A549 (cell line): ENCODE measurements around the gene WASF3. TPM values are rescaled to one million over a fixed set of nuclear protein-coding genes. Genes with fewer than 3 reads are reported as not detected.

ENCODE experiments used
- ATAC-seq, 2 experiments: fragments of 200-7000 bp in 1 of 2; fragments of >200 bp in 1 of 2; cut with Nextera tagmentation in 1 of 2; cut with Tn5 transposase in 1 of 2; 3 replicates each; pipeline versions ENCODE4 v1.8.0 to v1.9.1; 2018 to 2020; ENCODE audit warnings: mild to moderate bottlenecking in 1 of 2, moderate library complexity in 1 of 2
- CTCF ChIA-PET: fragments of 300-600 bp; sonication (Branson Sonifier 250); formaldehyde crosslinking; extraction: SDS; loops from one replicate; lab custom pipeline; 2021; ENCODE audit warnings: antibody characterized with exemption, inconsistent platforms; lab: Yijun Ruan, JAX
- POLR2A ChIA-PET: fragments of 350-600 bp; formaldehyde crosslinking; extraction: SDS; loops from one replicate; lab custom pipeline; 2021; ENCODE audit warnings: antibody characterized with exemption, inconsistent platforms; lab: Yijun Ruan, JAX
- DNase-seq, 2 experiments: peaks; one replicate each; pipeline versions ENCODE4 v3.0.0 to v3.0.0-alpha.2; 2011 to 2016; ENCODE audit warnings: low read depth in 1 of 2, low spot score in 1 of 2
- FAIRE-seq: peaks from 2 replicates; lab custom pipeline; 2011; peaks lifted over from hg19 to GRCh38; lab: Jason Lieb, UNC
- H3K27ac ChIP-seq, 2 experiments: fragments of >200 bp; sonication (Bioruptor Twin); formaldehyde crosslinking; 3 replicates each; pipeline ENCODE4 v1.5.1; 2016 to 2017
- H3K4me1 ChIP-seq: fragments of >200 bp; sonication (Bioruptor Twin); formaldehyde crosslinking; 3 replicates; pipeline ENCODE4 v1.6.1; 2016
- H3K4me2 ChIP-seq: fragments of >200 bp; sonication (Bioruptor Twin); formaldehyde crosslinking; 3 replicates; pipeline ENCODE4 v1.6.1; 2016
- H3K4me3 ChIP-seq: fragments of >200 bp; sonication (Bioruptor Twin); formaldehyde crosslinking; 3 replicates; pipeline ENCODE4 v1.5.1; 2016
- H3K9me3 ChIP-seq: fragments of >200 bp; sonication (Bioruptor Twin); formaldehyde crosslinking; 3 replicates; pipeline ENCODE4 v1.6.1; 2016
- BHLHE40 ChIP-seq: IDR thresholded peaks from 2 replicates; pipeline ENCODE4 v1.6.1; 2012; ENCODE audit warnings: low read depth, low read length, inconsistent platforms
- CBX2 ChIP-seq: fragments of 200-600 bp; sonication (generic); IDR thresholded peaks from 2 replicates; pipeline ENCODE4 v1.6.1; 2016; ENCODE audit warnings: low read depth, mild to moderate bottlenecking, borderline replicate concordance
- CBX8 ChIP-seq: fragments of 200-600 bp; sonication (generic); IDR thresholded peaks from 2 replicates; pipeline ENCODE4 v1.6.1; 2016
- CHD2 ChIP-seq: fragments of 150-350 bp; IDR thresholded peaks from 2 replicates; pipeline ENCODE4 v1.6.1; 2014; ENCODE audit warnings: low read length; ENCODE audit not compliant: partially characterized antibody
- CHD4 ChIP-seq: fragments of 200-600 bp; sonication (generic); IDR thresholded peaks from 2 replicates; pipeline ENCODE4 v1.6.1; 2016; ENCODE audit warnings: antibody characterized with exemption, mild to moderate bottlenecking, borderline replicate concordance
- EP300 ChIP-seq, 2 experiments: fragments of >200 bp; sonication (Bioruptor Twin); formaldehyde crosslinking; IDR thresholded peaks; 2 replicates in 1 of 2; 3 replicates in 1 of 2; pipeline ENCODE4 v1.6.1; 2016 to 2017
- ESRRA ChIP-seq: fragments of 150-350 bp; IDR thresholded peaks from 2 replicates; pipeline ENCODE4 v1.6.1; 2014; ENCODE audit warnings: mild to moderate bottlenecking, low read length, borderline replicate concordance
- FOSL2 ChIP-seq, 2 experiments: fragments of 450-650 bp in 1 of 2; fragments of >200 bp in 1 of 2; sonication (Bioruptor Twin) in 1 of 2; formaldehyde crosslinking; IDR thresholded peaks; 2 replicates each; pipeline versions ENCODE4 v1.5.0 to v1.6.1; 2016 to 2020; ENCODE audit warnings: mild to moderate bottlenecking in 1 of 2, moderate library complexity in 1 of 2
- FOXS1 ChIP-seq: fragments of 250-450 bp; sonication (Bioruptor Pico); IDR thresholded peaks from 2 replicates; pipeline ENCODE4 v1.5.0; 2020; ENCODE audit warnings: mild to moderate bottlenecking, moderate library complexity
- HOXA7 ChIP-seq: fragments of 250-450 bp; sonication (Bioruptor Pico); IDR thresholded peaks from 2 replicates; pipeline ENCODE4 v1.5.0; 2020; ENCODE audit warnings: mild to moderate bottlenecking, moderate library complexity
- HOXB13 ChIP-seq: fragments of 250-450 bp; sonication (Bioruptor Pico); IDR thresholded peaks from 2 replicates; pipeline ENCODE4 v1.5.0; 2020; ENCODE audit warnings: low read depth, mild to moderate bottlenecking, moderate library complexity
- KDM5A ChIP-seq: fragments of 200-600 bp; sonication (generic); IDR thresholded peaks from 2 replicates; pipeline ENCODE4 v1.6.1; 2016; ENCODE audit warnings: antibody characterized with exemption, mild to moderate bottlenecking
- MAFK ChIP-seq: fragments of 450-650 bp; IDR thresholded peaks from 2 replicates; pipeline ENCODE4 v1.6.1; 2014; ENCODE audit not compliant: partially characterized antibody
- MYC ChIP-seq: IDR thresholded peaks from 2 replicates; pipeline ENCODE4 v1.6.1; 2012; ENCODE audit warnings: mild to moderate bottlenecking, inconsistent platforms, low read length, improper control_type of control experiment, borderline replicate concordance
- POLR2A ChIP-seq: IDR thresholded peaks from 2 replicates; pipeline ENCODE4 v1.6.1; 2012; ENCODE audit warnings: mild to moderate bottlenecking, low read length
- POLR2AphosphoS2 ChIP-seq: conservative IDR thresholded peaks from 2 replicates; pipeline ENCODE4 v1.6.1; 2012; ENCODE audit warnings: low read length, improper control_type of control experiment, inconsistent platforms
- RARB ChIP-seq: fragments of 250-450 bp; sonication (Bioruptor Pico); IDR thresholded peaks from 2 replicates; pipeline ENCODE4 v1.8.0; 2021; ENCODE audit warnings: mild to moderate bottlenecking, moderate library complexity
- RCOR1 ChIP-seq: fragments of 150-350 bp; IDR thresholded peaks from 2 replicates; pipeline ENCODE4 v1.6.1; 2014; ENCODE audit warnings: antibody characterized with exemption, low read length, low read depth
- RNF2 ChIP-seq: fragments of 200-600 bp; sonication (generic); IDR thresholded peaks from 2 replicates; pipeline ENCODE4 v1.6.1; 2016; ENCODE audit warnings: low read depth, mild to moderate bottlenecking, antibody characterized with exemption, moderate library complexity, borderline replicate concordance
- SREBF2 ChIP-seq: fragments of 450-650 bp; IDR thresholded peaks from 2 replicates; pipeline ENCODE4 v1.6.1; 2014; ENCODE audit warnings: mild to moderate bottlenecking, moderate library complexity
- TP53 ChIP-seq: fragments of 250-450 bp; sonication (Bioruptor Pico); IDR thresholded peaks from 2 replicates; pipeline ENCODE4 v1.5.0; 2021; ENCODE audit warnings: mild to moderate bottlenecking, moderate library complexity
- ZC3H11A ChIP-seq: fragments of 450-650 bp; IDR thresholded peaks from 2 replicates; pipeline ENCODE4 v1.6.1; 2014; ENCODE audit warnings: antibody characterized with exemption, mild to moderate bottlenecking
- WGBS: methylation state at CpG from one replicate; pipeline ENCODE4 v1.1.6; 2017; ENCODE audit errors: missing lambda C conversion rate; 5-methylcytosine and 5-hydroxymethylcytosine counted together
- polyA plus RNA-seq, 4 experiments: library from polyadenylated mRNA; depleted of rRNA in 3 of 4; stranded (reverse); fragments of >200 nt; fragmentation: RNase III in 1 of 4; extraction: RNeasy Plus Mini Kit Qiagen cat#74134 plus additional on column Dnase treatment in 1 of 4; gene quantifications; 2 replicates in 3 of 4; 3 replicates in 1 of 4; pipeline ENCODE4 v1.2.3, GENCODE V29; 2011 to 2017
- TF ChIP-seq, protein P1 (sequence below): fragments of 200-600 bp; sonication (generic); IDR thresholded peaks from 2 replicates; pipeline ENCODE4 v1.6.1; 2016; ENCODE audit warnings: antibody characterized with exemption, mild to moderate bottlenecking, moderate library complexity
- TF ChIP-seq, protein P2 (sequence below): fragments of 450-650 bp; IDR thresholded peaks from 2 replicates; pipeline ENCODE4 v1.6.1; 2014; ENCODE audit warnings: antibody characterized with exemption
- TF ChIP-seq, protein P3 (sequence below): fragments of >200 bp; sonication (Bioruptor Twin); formaldehyde crosslinking; IDR thresholded peaks from 3 replicates; pipeline ENCODE4 v1.5.1; 2016

WASF3 gene
- polyA plus RNA-seq, 2 of the 4 experiments (the other 2 are of a cell fraction): 0.09 to 0.56 TPM

DNA sequence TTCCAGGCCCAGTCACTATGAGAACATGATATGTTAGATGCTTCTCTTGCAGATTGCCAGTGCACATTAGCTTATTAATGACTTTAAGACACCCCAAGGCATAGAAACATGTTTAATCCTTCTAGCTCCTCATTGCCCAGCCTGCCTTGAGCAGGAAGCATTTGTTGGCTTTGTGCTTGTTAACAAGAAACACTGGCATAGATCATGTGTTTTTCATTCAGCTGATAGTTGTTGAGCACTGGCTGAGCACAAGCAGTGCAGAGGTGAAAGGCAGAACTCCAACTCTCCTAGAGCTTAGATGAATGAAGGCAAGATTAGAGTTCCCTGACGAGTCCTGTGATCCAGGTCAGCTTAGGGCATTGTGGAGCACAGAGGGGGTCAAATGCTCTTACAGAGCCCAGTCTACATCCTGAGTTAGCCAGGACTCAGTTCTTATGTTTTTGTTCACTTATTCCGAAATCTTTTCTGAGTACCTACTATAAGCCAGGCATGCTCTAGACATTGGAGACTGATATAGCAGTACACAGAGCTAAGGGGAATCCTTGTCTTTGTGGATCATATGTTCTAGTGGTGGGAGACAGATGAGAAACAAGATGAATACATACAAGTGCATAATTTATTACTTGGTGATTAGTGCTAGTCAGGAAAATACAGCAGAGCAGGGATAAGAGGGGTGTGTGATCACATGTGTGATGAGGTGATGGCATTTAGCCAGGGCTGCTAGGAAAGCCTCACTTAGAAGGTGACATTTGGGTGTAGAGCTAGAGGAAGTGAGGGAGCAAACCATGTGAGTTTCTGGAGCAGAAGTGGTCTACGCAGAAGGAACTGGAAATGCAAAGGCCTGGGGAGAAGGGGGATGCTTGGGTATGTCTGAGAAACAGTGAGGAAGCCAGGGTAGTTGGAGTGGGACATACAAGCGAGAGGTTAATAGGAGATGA is 101.2 kb downstream of the WASF3 start:
- Histone ChIP-seq H3K4me3 (no peak overlapping the region), H3K4me1 (no peaks in the 10 kb centered on the region), H3K4me2 (no peak overlapping the region), H3K9me3 (no peaks in the 10 kb centered on the region), H3K27ac (no peak overlapping the region)
- WGBS: 23% methylated on average over 4 of the region's 4 CpGs
- TF ChIP-seq HOXB13 (no peak), CBX8 (no peak), ZC3H11A (no peak), MAFK (no peak), SREBF2 (no peak), CHD2 (no peak), RNF2 (no peak), RARB (no peak), KDM5A (no peak), MYC (no peak), RCOR1 (no peak), FOXS1 (CRISPR knock-in tag) (no peak), BHLHE40 (no peak)
- TF ChIP-seq, protein P1, sequence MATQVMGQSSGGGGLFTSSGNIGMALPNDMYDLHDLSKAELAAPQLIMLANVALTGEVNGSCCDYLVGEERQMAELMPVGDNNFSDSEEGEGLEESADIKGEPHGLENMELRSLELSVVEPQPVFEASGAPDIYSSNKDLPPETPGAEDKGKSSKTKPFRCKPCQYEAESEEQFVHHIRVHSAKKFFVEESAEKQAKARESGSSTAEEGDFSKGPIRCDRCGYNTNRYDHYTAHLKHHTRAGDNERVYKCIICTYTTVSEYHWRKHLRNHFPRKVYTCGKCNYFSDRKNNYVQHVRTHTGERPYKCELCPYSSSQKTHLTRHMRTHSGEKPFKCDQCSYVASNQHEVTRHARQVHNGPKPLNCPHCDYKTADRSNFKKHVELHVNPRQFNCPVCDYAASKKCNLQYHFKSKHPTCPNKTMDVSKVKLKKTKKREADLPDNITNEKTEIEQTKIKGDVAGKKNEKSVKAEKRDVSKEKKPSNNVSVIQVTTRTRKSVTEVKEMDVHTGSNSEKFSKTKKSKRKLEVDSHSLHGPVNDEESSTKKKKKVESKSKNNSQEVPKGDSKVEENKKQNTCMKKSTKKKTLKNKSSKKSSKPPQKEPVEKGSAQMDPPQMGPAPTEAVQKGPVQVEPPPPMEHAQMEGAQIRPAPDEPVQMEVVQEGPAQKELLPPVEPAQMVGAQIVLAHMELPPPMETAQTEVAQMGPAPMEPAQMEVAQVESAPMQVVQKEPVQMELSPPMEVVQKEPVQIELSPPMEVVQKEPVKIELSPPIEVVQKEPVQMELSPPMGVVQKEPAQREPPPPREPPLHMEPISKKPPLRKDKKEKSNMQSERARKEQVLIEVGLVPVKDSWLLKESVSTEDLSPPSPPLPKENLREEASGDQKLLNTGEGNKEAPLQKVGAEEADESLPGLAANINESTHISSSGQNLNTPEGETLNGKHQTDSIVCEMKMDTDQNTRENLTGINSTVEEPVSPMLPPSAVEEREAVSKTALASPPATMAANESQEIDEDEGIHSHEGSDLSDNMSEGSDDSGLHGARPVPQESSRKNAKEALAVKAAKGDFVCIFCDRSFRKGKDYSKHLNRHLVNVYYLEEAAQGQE: no peak
- TF ChIP-seq, protein P2, sequence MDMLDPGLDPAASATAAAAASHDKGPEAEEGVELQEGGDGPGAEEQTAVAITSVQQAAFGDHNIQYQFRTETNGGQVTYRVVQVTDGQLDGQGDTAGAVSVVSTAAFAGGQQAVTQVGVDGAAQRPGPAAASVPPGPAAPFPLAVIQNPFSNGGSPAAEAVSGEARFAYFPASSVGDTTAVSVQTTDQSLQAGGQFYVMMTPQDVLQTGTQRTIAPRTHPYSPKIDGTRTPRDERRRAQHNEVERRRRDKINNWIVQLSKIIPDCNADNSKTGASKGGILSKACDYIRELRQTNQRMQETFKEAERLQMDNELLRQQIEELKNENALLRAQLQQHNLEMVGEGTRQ: no peak
- DNase-seq (no peak), ATAC-seq (no peak), FAIRE-seq (no peak)
- ChIA-PET POLR2A (no interaction called here), CTCF (interaction anchor here (1.0 to 1.5 kb wide), 3 partner anchors 874 to 1283 kb away, joined by 3 read pairs; no protein-coding TSS in a partner anchor)

DNA sequence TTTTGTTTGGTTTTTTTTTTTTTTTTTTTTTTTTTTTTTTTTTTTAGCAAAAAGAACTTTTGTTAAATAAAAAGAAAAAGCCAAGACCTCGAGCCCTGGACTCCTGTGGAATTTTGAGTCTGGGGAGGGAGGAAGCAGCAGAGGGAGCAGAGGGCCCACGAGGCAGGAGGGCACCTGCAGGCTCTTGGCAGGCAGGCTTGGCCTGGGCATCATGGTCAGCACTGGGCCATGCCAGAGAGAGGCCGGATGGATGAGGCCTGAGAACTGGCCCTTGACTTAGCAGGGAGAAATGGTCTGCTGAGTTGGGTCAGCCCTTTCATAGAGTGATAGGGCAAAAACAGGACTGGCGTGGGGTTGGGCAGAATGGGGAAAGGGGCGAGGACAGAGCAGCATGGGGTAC is 102.7 kb downstream of the WASF3 start:
- TF ChIP-seq KDM5A (no peak), HOXA7 (no peak), POLR2A (no peak), CBX2 (no peak), POLR2AphosphoS2 (no peak), ESRRA (no peak), EP300 (IDR thresholded peaks at IDR 0.05) (no peak), CHD4 (no peak), FOSL2 (IDR thresholded peaks at IDR 0.05) (no peak), FOSL2 (CRISPR knock-in tag; IDR thresholded peaks at IDR 0.05) (no peak), TP53 (CRISPR knock-in tag) (no peak)
- TF ChIP-seq, protein P3, sequence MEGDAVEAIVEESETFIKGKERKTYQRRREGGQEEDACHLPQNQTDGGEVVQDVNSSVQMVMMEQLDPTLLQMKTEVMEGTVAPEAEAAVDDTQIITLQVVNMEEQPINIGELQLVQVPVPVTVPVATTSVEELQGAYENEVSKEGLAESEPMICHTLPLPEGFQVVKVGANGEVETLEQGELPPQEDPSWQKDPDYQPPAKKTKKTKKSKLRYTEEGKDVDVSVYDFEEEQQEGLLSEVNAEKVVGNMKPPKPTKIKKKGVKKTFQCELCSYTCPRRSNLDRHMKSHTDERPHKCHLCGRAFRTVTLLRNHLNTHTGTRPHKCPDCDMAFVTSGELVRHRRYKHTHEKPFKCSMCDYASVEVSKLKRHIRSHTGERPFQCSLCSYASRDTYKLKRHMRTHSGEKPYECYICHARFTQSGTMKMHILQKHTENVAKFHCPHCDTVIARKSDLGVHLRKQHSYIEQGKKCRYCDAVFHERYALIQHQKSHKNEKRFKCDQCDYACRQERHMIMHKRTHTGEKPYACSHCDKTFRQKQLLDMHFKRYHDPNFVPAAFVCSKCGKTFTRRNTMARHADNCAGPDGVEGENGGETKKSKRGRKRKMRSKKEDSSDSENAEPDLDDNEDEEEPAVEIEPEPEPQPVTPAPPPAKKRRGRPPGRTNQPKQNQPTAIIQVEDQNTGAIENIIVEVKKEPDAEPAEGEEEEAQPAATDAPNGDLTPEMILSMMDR: no peak
- TF ChIP-seq, all 56 proteins: peak for 0
- H3K27ac ChIP-seq: no peak overlapping the region
- H3K4me3 ChIP-seq: no peak overlapping the region
- no peak for ATAC-seq
- POLR2A ChIA-PET: no interaction called here
- CTCF ChIA-PET: interaction anchor here (1.1 kb wide), 1 partner anchor 905 kb away, joined by 3 read pairs; no protein-coding TSS in a partner anchor
- H3K9me3 ChIP-seq: no peaks in the 10 kb centered on the region
- DNase-seq: no peak
- H3K4me2 ChIP-seq: no peak overlapping the region
- 19% methylated on average over 5 of the region's 5 CpGs for WGBS
- no peaks in the 10 kb centered on the region for H3K4me1 ChIP-seq
- FAIRE-seq: no peak
